SK-N-SH (cell line): ENCODE results near the gene CCDC80. TPM values are rescaled to one million over a fixed set of nuclear protein-coding genes. Genes with fewer than 3 reads are reported as not detected.

Source experiments
- CTCF ChIA-PET: fragments of 300-600, 350-600 bp; formaldehyde crosslinking; extraction: SDS; loops from one replicate; lab custom pipeline; 2021; lab: Yijun Ruan, JAX
- POLR2A ChIA-PET: fragments of 350-600 bp; sonication (Branson Sonifier 250); formaldehyde crosslinking; extraction: SDS; loops from one replicate; lab custom pipeline; 2020; ENCODE audit warnings: antibody characterized with exemption, inconsistent platforms; lab: Yijun Ruan, JAX
- DNase-seq: peaks from one replicate; pipeline ENCODE4 v3.0.0; 2012
- H2AFZ ChIP-seq: fragments of 200-600 bp; sonication (generic); 2 replicates; pipeline ENCODE4 v1.8.1; 2016; ENCODE audit warnings: antibody characterized with exemption, mild to moderate bottlenecking, low read depth
- H3F3A ChIP-seq: fragments of 200-600 bp; sonication (generic); replicated peaks from 2 replicates; pipeline ENCODE3; 2016; ENCODE audit warnings: antibody characterized with exemption, mild to moderate bottlenecking; ENCODE audit not compliant: insufficient read depth
- H3K27ac ChIP-seq, 2 experiments: fragments of 200-500 bp in 1 of 2; fragments of 200-600 bp in 1 of 2; sonication (Bioruptor generic) in 1 of 2; sonication (generic), shearing (Covaris generic) in 1 of 2; 2 replicates each; pipeline versions ENCODE4 v1.5.1 to v1.6.1; 2014 to 2016; ENCODE audit warnings: low read depth in 2 of 2, inconsistent platforms in 1 of 2, low read length in 1 of 2, mild to moderate bottlenecking in 1 of 2, mixed read lengths in 1 of 2
- H3K27me3 ChIP-seq: fragments of 200-600 bp; sonication (generic), shearing (Covaris generic); 2 replicates; pipeline ENCODE4 v1.6.1; 2016; ENCODE audit warnings: mixed run types; ENCODE audit not compliant: insufficient read depth
- H3K36me3 ChIP-seq, 2 experiments: fragments of 200-500 bp in 1 of 2; fragments of 200-600 bp in 1 of 2; sonication (Bioruptor generic) in 1 of 2; sonication (generic) in 1 of 2; replicated peaks in 1 of 2; 2 replicates each; pipeline versions ENCODE3 to v1.5.1; 2014 to 2016; ENCODE audit warnings: low read length in 1 of 2, mild to moderate bottlenecking in 1 of 2; ENCODE audit not compliant: insufficient read depth in 2 of 2, control insufficient read depth in 1 of 2
- H3K4me1 ChIP-seq, 2 experiments: fragments of 200-500 bp in 1 of 2; fragments of 200-600 bp in 1 of 2; sonication (Bioruptor generic) in 1 of 2; sonication (generic), shearing (Covaris generic) in 1 of 2; 2 replicates each; pipeline versions ENCODE4 v1.5.1 to v1.6.1; 2014 to 2016; ENCODE audit warnings: low read depth in 1 of 2, low read length in 1 of 2, mixed run types in 1 of 2; ENCODE audit not compliant: insufficient read depth in 2 of 2, control insufficient read depth in 1 of 2
- H3K4me2 ChIP-seq: fragments of 200-600 bp; sonication (generic), shearing (Covaris generic); 2 replicates; pipeline ENCODE4 v1.6.1; 2017; ENCODE audit warnings: mixed run types
- H3K4me3 ChIP-seq, 2 experiments: fragments of 200-500 bp in 1 of 2; fragments of 200-600 bp in 1 of 2; sonication (Bioruptor generic) in 1 of 2; sonication (generic), shearing (Covaris generic) in 1 of 2; 2 replicates each; pipeline versions ENCODE4 v1.5.1 to v1.8.1; 2014 to 2016; ENCODE audit warnings: low read depth in 2 of 2, inconsistent platforms in 1 of 2, low read length in 1 of 2, mild to moderate bottlenecking in 1 of 2, mixed read lengths in 1 of 2, moderate library complexity in 1 of 2
- H3K79me2 ChIP-seq: fragments of 200-600 bp; sonication (generic); 2 replicates; pipeline ENCODE4 v1.8.1; 2017; ENCODE audit warnings: mild to moderate bottlenecking; ENCODE audit not compliant: insufficient read depth
- H3K9ac ChIP-seq: fragments of 200-600 bp; sonication (generic); 2 replicates; pipeline ENCODE4 v1.6.1; 2017; ENCODE audit warnings: mixed run types
- H3K9me2 ChIP-seq: fragments of 200-600 bp; sonication (generic); 2 replicates; pipeline ENCODE4 v1.6.1; 2017; ENCODE audit warnings: mixed run types
- H3K9me3 ChIP-seq: fragments of 200-600 bp; sonication (generic); 2 replicates; pipeline ENCODE4 v1.6.1; 2017; ENCODE audit warnings: mixed run types, mild to moderate bottlenecking, moderate library complexity
- H4K20me1 ChIP-seq: fragments of 200-600 bp; sonication (generic); 2 replicates; pipeline ENCODE4 v1.6.1; 2017; ENCODE audit warnings: mild to moderate bottlenecking, mixed run types; ENCODE audit not compliant: insufficient read depth
- CHD2 ChIP-seq: fragments of 150-350 bp; IDR thresholded peaks from 2 replicates; pipeline ENCODE4 v1.6.1; 2018; ENCODE audit warnings: low read length; ENCODE audit not compliant: partially characterized antibody
- GATA2 ChIP-seq: sonication (generic); formaldehyde crosslinking; IDR thresholded peaks from 2 replicates; pipeline ENCODE4 v1.5.0; 2020; ENCODE audit warnings: mild to moderate bottlenecking, missing genetic modification reagents
- NFIC ChIP-seq: IDR thresholded peaks from 2 replicates; pipeline ENCODE4 v1.4.0; 2012; ENCODE audit warnings: borderline replicate concordance
- TAF1 ChIP-seq: IDR thresholded peaks from 2 replicates; pipeline ENCODE4 v1.6.1; 2012; ENCODE audit warnings: low read depth, mild to moderate bottlenecking, low read length, moderate library complexity, borderline replicate concordance
- TCF12 ChIP-seq: IDR thresholded peaks from 2 replicates; pipeline ENCODE4 v1.4.0; 2012
- WGBS: methylation state at CpG from one replicate; pipeline ENCODE4 v1.1.6; 2017; ENCODE audit warnings: low lambda C conversion rate; 5-methylcytosine and 5-hydroxymethylcytosine counted together
- polyA plus RNA-seq, 3 experiments: library from polyadenylated mRNA; depleted of rRNA; stranded (reverse); fragments of >200 nt; gene quantifications; 2 replicates each; pipeline ENCODE4 v1.2.3, GENCODE V29; 2012
- TF ChIP-seq, protein P1 (sequence below): IDR thresholded peaks from 2 replicates; pipeline ENCODE4 v1.4.0; 2012; ENCODE audit warnings: low read depth, borderline replicate concordance
- TF ChIP-seq, protein P2 (sequence below): IDR thresholded peaks from 2 replicates; pipeline ENCODE4 v1.6.1; 2012; ENCODE audit warnings: mild to moderate bottlenecking, low read depth, low read length, moderate library complexity
- TF ChIP-seq, protein P3 (sequence below): IDR thresholded peaks from 2 replicates; pipeline ENCODE4; 2012
- TF ChIP-seq, protein P4 (sequence below): fragments of 150-350 bp; IDR thresholded peaks from 2 replicates; pipeline ENCODE4 v1.6.1; 2016; ENCODE audit warnings: mild to moderate bottlenecking, low read depth, low read length

The CCDC80 gene
- polyA plus RNA-seq, 1 of the 3 experiments (the other 2 are of a cell fraction) = 83.4 TPM

DNA sequence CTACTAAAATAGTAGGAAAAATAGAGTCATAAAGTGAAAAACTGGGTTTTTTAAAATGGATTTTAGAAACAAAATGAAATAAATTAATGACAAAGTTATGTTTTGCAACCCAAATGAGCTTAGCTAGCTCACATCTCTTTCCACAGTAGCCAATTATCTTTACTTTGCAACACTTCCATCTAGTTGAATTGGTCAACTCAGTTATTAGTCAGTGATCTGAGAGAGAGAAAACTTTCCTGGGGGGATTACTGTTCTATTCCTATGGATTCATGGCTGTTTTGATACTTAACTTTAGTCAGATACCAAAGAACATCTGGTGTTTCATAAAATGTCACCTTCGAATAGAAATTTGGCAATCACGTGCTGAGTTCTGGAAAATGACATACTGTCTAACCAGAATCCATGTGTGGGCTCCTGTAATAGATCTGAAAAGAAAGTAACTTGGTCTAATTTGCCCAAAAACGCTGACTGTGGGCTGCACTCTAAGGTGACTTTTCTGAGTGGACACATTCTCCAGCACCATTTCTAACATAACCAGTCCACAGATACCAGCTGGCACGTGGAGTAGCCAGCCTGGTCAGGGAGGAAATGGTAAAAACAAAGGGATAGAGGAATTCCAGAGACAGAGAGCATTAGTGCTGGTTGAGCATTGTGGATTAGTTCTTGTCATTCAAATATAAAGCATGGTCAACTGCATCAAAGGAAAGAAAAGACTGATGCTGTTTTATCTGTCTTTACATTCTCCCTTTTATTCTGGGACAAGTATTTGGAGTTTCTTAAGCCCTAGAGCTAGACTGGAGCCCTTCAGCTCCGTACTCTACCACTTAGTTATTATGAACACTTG is 45.2 kb upstream of the CCDC80 start:
- H4K20me1 ChIP-seq = no peaks in the 10 kb centered on the region
- H3K27me3 ChIP-seq = no peaks in the 10 kb centered on the region
- no peak overlapping the region for H3K9ac ChIP-seq
- WGBS = 84% methylated on average over 5 of the region's 5 CpGs
- POLR2A ChIA-PET = no interaction called here
- CTCF ChIA-PET = interaction anchor here (0.7 to 1.0 kb wide), 2 partner anchors 25 to 48 kb away, joined by 3 to 6 read pairs; no protein-coding TSS in a partner anchor
- no peaks in the 10 kb centered on the region for H3K9me3 ChIP-seq
- peaks cover 8 to 45% of the 10 kb centered on the region in 2 experiments; a peak in 3 of 4 replicates for H3K4me1 ChIP-seq
- 0 out of 2 replicates have a peak overlapping the region, but pooled peaks have one; percentile 37 for H2AFZ ChIP-seq
- no peak overlapping the region for H3K4me2 ChIP-seq
- TF ChIP-seq, protein P1, sequence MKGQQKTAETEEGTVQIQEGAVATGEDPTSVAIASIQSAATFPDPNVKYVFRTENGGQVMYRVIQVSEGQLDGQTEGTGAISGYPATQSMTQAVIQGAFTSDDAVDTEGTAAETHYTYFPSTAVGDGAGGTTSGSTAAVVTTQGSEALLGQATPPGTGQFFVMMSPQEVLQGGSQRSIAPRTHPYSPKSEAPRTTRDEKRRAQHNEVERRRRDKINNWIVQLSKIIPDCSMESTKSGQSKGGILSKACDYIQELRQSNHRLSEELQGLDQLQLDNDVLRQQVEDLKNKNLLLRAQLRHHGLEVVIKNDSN = no peak
- no peak for TF ChIP-seq TCF12
- TF ChIP-seq, protein P2, sequence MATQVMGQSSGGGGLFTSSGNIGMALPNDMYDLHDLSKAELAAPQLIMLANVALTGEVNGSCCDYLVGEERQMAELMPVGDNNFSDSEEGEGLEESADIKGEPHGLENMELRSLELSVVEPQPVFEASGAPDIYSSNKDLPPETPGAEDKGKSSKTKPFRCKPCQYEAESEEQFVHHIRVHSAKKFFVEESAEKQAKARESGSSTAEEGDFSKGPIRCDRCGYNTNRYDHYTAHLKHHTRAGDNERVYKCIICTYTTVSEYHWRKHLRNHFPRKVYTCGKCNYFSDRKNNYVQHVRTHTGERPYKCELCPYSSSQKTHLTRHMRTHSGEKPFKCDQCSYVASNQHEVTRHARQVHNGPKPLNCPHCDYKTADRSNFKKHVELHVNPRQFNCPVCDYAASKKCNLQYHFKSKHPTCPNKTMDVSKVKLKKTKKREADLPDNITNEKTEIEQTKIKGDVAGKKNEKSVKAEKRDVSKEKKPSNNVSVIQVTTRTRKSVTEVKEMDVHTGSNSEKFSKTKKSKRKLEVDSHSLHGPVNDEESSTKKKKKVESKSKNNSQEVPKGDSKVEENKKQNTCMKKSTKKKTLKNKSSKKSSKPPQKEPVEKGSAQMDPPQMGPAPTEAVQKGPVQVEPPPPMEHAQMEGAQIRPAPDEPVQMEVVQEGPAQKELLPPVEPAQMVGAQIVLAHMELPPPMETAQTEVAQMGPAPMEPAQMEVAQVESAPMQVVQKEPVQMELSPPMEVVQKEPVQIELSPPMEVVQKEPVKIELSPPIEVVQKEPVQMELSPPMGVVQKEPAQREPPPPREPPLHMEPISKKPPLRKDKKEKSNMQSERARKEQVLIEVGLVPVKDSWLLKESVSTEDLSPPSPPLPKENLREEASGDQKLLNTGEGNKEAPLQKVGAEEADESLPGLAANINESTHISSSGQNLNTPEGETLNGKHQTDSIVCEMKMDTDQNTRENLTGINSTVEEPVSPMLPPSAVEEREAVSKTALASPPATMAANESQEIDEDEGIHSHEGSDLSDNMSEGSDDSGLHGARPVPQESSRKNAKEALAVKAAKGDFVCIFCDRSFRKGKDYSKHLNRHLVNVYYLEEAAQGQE = no peak
- TF ChIP-seq TAF1 = no peak
- TF ChIP-seq, protein P3, sequence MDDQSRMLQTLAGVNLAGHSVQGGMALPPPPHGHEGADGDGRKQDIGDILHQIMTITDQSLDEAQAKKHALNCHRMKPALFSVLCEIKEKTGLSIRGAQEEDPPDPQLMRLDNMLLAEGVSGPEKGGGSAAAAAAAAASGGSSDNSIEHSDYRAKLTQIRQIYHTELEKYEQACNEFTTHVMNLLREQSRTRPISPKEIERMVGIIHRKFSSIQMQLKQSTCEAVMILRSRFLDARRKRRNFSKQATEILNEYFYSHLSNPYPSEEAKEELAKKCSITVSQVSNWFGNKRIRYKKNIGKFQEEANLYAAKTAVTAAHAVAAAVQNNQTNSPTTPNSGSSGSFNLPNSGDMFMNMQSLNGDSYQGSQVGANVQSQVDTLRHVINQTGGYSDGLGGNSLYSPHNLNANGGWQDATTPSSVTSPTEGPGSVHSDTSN = no peak
- no peak for TF ChIP-seq NFIC
- TF ChIP-seq, protein P4, sequence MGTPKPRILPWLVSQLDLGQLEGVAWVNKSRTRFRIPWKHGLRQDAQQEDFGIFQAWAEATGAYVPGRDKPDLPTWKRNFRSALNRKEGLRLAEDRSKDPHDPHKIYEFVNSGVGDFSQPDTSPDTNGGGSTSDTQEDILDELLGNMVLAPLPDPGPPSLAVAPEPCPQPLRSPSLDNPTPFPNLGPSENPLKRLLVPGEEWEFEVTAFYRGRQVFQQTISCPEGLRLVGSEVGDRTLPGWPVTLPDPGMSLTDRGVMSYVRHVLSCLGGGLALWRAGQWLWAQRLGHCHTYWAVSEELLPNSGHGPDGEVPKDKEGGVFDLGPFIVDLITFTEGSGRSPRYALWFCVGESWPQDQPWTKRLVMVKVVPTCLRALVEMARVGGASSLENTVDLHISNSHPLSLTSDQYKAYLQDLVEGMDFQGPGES = no peak
- TF ChIP-seq GATA2 (CRISPR knock-in tag) = no peak
- no peak for TF ChIP-seq CHD2
- no peak for DNase-seq
- no peaks in the 10 kb centered on the region for H3K9me2 ChIP-seq
- no peaks in the 10 kb centered on the region for H3K79me2 ChIP-seq
- H3K36me3 ChIP-seq = no peaks in the 10 kb centered on the region
- H3F3A ChIP-seq = peaks cover 56% of the 10 kb centered on the region
- peak overlapping the region; percentile 67 to 97 for H3K27ac ChIP-seq
- no peak overlapping the region for H3K4me3 ChIP-seq
